8988T (cell line): ENCODE measurements around the gene DAB2.
A peak's percentile ranks its signal among the peaks of the same experiment; 100 is the strongest.
"Not testable (repeated sequence)": the region's sequence is repeated elsewhere in the genome, so short reads cannot be mapped to it uniquely, and the experiment has no call there.

Experiments
- DNase-seq: peaks from one replicate; pipeline ENCODE4 v3.0.0; 2011

Gene DAB2

DNA sequence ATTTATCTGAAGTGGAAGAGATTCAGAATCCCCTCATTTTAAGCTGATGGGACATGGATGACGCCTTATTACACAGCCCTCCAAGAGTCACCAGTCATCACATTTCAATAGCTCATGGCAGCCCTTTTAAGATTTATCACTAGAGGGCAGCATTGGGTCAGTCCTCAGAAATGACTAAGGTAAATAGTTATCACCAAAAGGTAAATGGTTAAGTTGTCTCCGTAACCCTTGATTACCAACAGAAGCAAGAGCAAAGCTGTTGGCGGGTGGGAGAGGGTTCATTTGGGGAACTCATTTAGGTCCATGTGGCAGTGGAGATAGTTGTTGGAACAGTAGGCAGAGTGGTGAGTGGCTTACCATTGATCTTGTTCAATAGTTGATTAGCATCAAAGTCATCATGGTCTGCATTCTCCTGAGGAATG, 48.5 kb downstream of the DAB2 start:
- peak; percentile 33 for DNase-seq

DNA sequence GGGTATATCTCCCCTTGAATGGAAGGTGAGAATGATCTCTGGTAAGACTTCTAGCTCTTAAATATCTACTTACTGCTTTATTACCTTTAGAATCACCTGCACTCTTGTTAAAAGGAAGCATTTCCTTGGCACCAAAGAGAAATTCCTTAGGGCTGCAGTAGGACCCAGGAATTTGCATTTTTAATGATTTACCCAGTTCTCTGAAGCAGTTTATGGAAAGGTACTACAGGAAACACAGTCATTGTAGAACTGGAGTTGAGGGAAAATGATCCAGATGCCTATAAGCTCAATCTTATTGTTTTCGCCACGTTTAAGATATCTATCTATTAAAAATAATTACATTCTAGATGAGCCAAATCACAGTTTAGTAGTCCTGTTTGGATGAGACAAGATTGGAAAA, 51.0 kb downstream of the DAB2 start:
- DNase-seq: no peak

DNA sequence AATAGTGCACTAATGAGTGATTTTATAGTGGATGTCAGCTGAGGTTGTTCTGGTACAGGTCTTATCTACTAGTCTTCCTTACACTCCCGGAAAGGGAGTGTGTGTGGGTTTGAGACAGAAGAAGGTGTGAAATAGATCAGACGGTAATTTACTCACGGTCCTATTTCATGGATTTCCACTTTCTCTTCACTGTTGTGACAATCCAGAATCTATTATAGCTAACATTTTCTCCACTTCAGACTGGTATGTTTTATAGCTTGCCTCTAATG, 53.5 kb downstream of the DAB2 start:
- DNase-seq: no peak

GRCh38 chr5:39370555-39371366, 54.0 kb downstream of the DAB2 start:
- no peak for DNase-seq

DNA sequence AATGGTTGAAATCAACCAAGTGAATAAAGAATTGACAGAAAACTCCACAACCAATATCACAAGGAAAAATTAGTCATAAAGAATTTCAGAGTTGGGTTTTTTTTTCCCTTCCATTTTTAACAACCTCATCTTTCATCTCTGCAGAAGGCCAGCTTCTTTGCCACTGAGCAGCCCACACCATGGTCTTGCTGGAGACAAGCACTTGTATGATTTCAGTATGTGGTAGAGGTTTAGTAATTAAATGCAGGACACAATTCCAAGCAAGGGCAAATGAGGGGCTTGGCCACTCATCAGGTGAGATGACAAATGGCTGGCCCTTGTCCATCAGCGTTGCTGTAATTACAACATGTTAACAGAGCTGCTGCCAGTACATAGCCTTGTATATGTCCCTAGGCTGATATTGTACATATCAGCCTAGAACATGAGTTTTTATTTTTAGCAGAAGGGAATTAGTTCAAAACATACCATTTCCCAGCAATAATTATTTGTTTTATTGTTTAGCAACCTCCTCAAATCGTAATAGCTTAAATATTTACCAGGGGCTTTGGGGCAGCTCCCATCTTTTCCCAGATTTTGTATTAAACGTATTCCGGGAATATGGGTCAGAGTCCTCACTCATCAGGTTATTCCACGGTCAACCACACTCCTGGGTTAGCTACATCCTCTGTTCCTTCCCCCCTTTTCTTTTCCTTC, 55.5 kb downstream of the DAB2 start:
- no peak for DNase-seq

GRCh38 chr5:39368116-39368515, 56.7 kb downstream of the DAB2 start:
- no peak for DNase-seq

DNA sequence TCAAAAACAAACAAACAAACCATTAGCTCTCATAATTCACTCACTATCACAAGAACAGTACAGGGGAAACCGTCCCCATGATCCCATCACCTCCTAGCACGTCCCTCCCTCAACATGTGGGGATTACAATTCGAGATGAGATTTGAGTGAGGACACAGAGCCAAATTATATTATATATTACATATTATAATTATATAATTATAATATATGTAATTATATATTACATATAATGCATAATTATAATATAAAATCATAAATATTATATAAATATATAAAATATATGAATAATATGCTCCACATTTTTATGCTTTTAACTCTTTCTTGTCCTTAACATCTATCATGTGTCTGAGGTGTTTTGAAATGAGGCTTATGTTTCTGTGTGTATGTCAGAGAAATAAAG, 57.1 kb downstream of the DAB2 start:
- DNase-seq: no peak

- DNase-seq: no peak
These were observed 60.4 kb downstream of the DAB2 start, which contains the start of gene C9 for GRCh38 chr5:39364367-39364766. TSS of gene C9 (minus strand) at chr5:39364495. CDS start at chr5:39364464, 31 bp downstream.

DNA sequence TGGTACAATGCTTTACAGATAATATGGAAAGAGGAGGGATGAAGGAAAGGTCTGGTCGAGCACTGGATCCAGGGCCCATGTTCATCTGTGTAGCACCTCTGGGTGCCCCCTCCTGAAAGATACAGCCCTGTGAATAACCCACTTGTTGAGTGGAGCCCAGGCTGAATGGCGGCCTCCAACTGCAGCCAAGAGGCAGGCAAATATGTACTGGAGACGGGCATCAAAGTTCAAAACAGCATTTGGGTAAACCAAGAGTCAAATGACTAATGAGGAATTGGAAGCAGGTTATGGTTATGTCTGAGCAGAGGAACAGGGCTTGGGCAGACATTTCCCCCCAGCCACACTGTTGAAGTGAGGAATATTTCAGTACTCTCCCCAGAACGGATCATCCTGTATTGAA, 61.6 kb downstream of the DAB2 start:
- DNase-seq: no peak

- no peak for DNase-seq
These were observed 62.1 kb downstream of the DAB2 start for GRCh38 chr5:39362646-39363045.

- no peak for DNase-seq
These were observed 63.5 kb downstream of the DAB2 start for GRCh38 chr5:39361306-39361705.

GRCh38 chr5:39360471-39361111, 64.2 kb downstream of the DAB2 start:
- DNase-seq: no peak

- no peak for DNase-seq
These were observed 68.5 kb downstream of the DAB2 start for GRCh38 chr5:39356263-39356662.

DNA sequence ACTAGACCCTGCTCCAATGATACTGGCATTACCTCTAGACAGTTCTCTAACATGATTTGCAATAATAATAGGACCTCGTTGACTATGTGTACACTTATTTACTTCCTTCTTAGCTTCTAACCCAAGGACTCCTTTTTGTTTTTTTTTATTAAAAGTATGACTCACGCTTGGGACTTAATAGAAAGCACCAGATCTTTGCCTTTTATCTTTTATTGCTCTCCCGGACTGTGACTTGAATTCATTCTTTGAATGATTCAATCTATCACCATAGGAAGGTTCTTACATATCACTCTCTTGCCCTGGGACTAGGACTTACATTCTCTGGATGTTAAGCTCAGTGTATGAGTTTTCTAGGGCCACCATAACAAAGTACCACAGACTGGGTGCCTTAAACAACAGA, 69.5 kb downstream of the DAB2 start:
- DNase-seq: no peak

- no peak for DNase-seq
These were observed 70.9 kb downstream of the DAB2 start for GRCh38 chr5:39353717-39354399.

GRCh38 chr5:39352951-39353350, 71.8 kb downstream of the DAB2 start:
- no peak for DNase-seq

GRCh38 chr5:39352170-39352569, 72.6 kb downstream of the DAB2 start:
- no peak for DNase-seq

GRCh38 chr5:39349484-39349883, 75.3 kb downstream of the DAB2 start:
- no peak for DNase-seq

DNA sequence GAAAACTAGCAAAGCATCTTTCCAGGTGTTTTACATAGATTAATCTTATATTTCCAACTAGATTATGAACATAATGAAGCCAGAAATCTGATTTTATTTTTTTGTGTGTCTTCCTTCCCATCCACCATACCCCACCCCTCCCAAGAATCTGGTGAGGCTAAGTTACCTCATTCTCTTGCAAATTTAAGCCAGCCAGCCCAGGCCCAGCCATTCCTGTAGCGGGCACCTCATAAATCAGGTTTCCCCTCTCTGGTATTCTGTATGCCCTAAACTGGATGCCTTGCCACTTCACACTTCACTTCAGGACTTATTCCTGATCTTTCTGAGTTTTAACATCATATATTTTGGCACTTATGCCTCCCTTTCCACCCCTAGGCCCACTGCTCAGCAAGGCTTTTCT, 82.3 kb downstream of the DAB2 start:
- no peak for DNase-seq

DNA sequence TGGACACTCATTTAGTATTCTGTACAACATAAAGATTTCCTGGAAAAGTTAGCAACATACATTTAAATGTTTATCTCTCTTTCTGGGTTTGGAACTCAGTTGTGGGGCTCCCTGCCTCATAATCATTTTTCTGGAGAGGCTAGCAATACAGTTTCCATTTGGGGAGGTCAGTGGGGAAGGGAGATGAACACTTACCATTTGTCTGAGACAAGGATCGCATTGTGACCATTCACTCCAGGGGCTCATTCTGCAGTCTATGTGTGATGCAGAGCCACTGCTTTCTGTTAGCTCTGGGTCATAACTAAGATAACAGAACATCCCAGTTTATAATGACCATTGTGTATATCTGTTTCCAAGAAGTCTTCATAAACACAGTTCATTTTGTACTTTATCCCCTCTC, 82.9 kb downstream of the DAB2 start:
- DNase-seq: no peak

- DNase-seq: no peak
These were observed 84.3 kb downstream of the DAB2 start for GRCh38 chr5:39340506-39340905.

- DNase-seq: no peak
These were observed 87.4 kb downstream of the DAB2 start for GRCh38 chr5:39337252-39337915.

DNA sequence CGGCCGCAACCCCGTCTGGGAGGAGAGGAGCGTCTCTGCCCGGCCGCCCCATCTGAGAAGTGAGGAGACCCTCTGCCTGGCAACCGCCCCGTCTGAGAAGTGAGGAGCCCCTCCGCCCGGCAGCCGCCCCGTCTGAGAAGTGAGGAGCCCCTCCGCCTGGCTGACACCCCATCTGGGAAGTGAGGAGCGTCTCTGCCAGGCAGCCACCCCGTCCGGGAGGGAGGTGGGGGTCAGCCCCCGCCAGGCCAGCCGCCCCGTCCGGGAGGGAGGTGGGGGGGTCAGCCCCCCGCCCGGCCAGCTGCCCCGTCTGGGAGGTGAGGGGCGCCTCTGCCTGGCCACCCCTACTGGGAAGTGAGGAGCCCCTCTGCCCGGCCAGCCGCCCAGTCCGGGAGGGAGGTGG, 90.5 kb downstream of the DAB2 start:
- DNase-seq: not testable (repeated sequence)
